GM12878 (cell line): Measurements from ENCODE around the gene DPY19L2. TPM values are rescaled to one million over a fixed set of nuclear protein-coding genes. Genes with fewer than 3 reads are reported as not detected.
"Not testable (repeated sequence)": the region's sequence is repeated elsewhere in the genome, so short reads cannot be mapped to it uniquely, and the experiment has no call there.

Source experiments
- ATAC-seq: fragments of 200-7000 bp; cut with Tn5 transposase; 3 replicates; pipeline ENCODE4 v1.9.1; 2020; ENCODE audit warnings: mild to moderate bottlenecking, moderate library complexity
- BruUV-seq: library from RNA; stranded (reverse); fragments of 400-500 nt; replicated peaks from 2 replicates; lab custom pipeline; 2021; lab: Mats Ljungman, UMichigan
- CTCF ChIA-PET: fragments of 300-600 bp; sonication (Branson Sonifier 250); formaldehyde crosslinking; extraction: SDS; loops from one replicate; lab custom pipeline; 2021; ENCODE audit warnings: inconsistent platforms; lab: Yijun Ruan, JAX
- POLR2A ChIA-PET: fragments of 350-600 bp; formaldehyde crosslinking; extraction: SDS; loops from one replicate; lab custom pipeline; 2021; ENCODE audit warnings: inconsistent platforms; lab: Charles Lee
- RAD21 ChIA-PET: fragments of 300-600 bp; sonication (Branson Sonifier 250); formaldehyde crosslinking; loops from one replicate; lab custom pipeline; 2023; ENCODE audit warnings: antibody characterized with exemption; ENCODE audit not compliant: unreplicated experiment; lab: Charles Lee
- SMC1A ChIA-PET: fragments of 300-600 bp; sonication (Branson Sonifier 250); formaldehyde crosslinking; loops from one replicate; lab custom pipeline; 2023; ENCODE audit not compliant: unreplicated experiment, uncharacterized antibody; lab: Charles Lee
- DNase-seq: peaks from one replicate; pipeline ENCODE4 v3.0.0-alpha.2; 2011; ENCODE audit warnings: low read depth, low spot score
- FAIRE-seq: peaks from 3 replicates; lab custom pipeline; 2011; peaks lifted over from hg19 to GRCh38; lab: Jason Lieb, UNC
- H2AFZ ChIP-seq: 2 replicates; pipeline ENCODE4 v1.6.0; 2011; ENCODE audit warnings: low read depth, low read length, control low read depth; ENCODE audit not compliant: control insufficient read depth
- H3K27ac ChIP-seq: 2 replicates; pipeline ENCODE4 v1.5.1; 2011; ENCODE audit warnings: control low read depth; ENCODE audit not compliant: control insufficient read depth, insufficient read depth
- H3K27me3 ChIP-seq, 2 experiments: replicated peaks in 1 of 2; 2 replicates each; pipeline versions ENCODE4 v1.6.0 to v1.6.1; 2011; ENCODE audit warnings: low read length in 1 of 2; ENCODE audit not compliant: control insufficient read depth in 2 of 2, insufficient read depth in 2 of 2
- H3K36me3 ChIP-seq, 2 experiments: 2 replicates each; pipeline ENCODE4 v1.5.1; 2011; ENCODE audit warnings: low read length in 1 of 2; ENCODE audit not compliant: control insufficient read depth in 2 of 2, insufficient read depth in 2 of 2
- H3K4me1 ChIP-seq: 2 replicates; pipeline ENCODE4 v1.6.1; 2011; ENCODE audit warnings: mild to moderate bottlenecking, low read length, moderate library complexity, mixed read lengths; ENCODE audit not compliant: control insufficient read depth, insufficient read depth
- H3K4me2 ChIP-seq: 2 replicates; pipeline ENCODE4 v1.6.0; 2011; ENCODE audit warnings: control low read depth; ENCODE audit not compliant: control insufficient read depth, insufficient read depth
- H3K4me3 ChIP-seq: fragments of 200-600 bp; sonication (generic); 2 replicates; pipeline ENCODE4 v1.5.1; 2016
- H3K79me2 ChIP-seq: 2 replicates; pipeline ENCODE4 v1.6.0; 2011; ENCODE audit warnings: low read length; ENCODE audit not compliant: control insufficient read depth, insufficient read depth
- H3K9ac ChIP-seq: 2 replicates; pipeline ENCODE4 v1.8.0; 2011; ENCODE audit warnings: low read length, control low read depth, mixed read lengths; ENCODE audit not compliant: control insufficient read depth, insufficient read depth
- H3K9me3 ChIP-seq: replicated peaks from 3 replicates; pipeline ENCODE4 v1.5.1; 2011; ENCODE audit warnings: mild to moderate bottlenecking, low read length; ENCODE audit not compliant: control insufficient read depth, insufficient read depth
- H4K20me1 ChIP-seq: 2 replicates; pipeline ENCODE4 v1.6.0; 2011; ENCODE audit not compliant: control insufficient read depth, insufficient read depth
- ETV6 ChIP-seq, 2 experiments: fragments of 450-650 bp in 1 of 2; IDR thresholded peaks in 1 of 2; conservative IDR thresholded peaks in 1 of 2; 2 replicates each; pipeline ENCODE4 v1.6.1; 2014; ENCODE audit warnings: antibody characterized with exemption in 1 of 2, borderline replicate concordance in 1 of 2, low read depth in 1 of 2, mild to moderate bottlenecking in 1 of 2, moderate library complexity in 1 of 2
- FOXK2 ChIP-seq: fragments of 450-650 bp; IDR thresholded peaks from 2 replicates; pipeline ENCODE4 v1.6.1; 2017; ENCODE audit warnings: mild to moderate bottlenecking, moderate library complexity
- HDGF ChIP-seq: fragments of 450-650 bp; IDR thresholded peaks from 2 replicates; pipeline ENCODE4 v1.6.1; 2016; ENCODE audit warnings: antibody characterized with exemption
- POLR2AphosphoS2 ChIP-seq: IDR thresholded peaks from 2 replicates; pipeline ENCODE4 v1.6.1; 2011; ENCODE audit warnings: low read depth, mild to moderate bottlenecking, low read length, improper control_type of control experiment, moderate library complexity
- POU2F2 ChIP-seq: IDR thresholded peaks from 3 replicates; pipeline ENCODE4 v1.6.1; 2011; ENCODE audit warnings: low read depth, mild to moderate bottlenecking, low read length, borderline replicate concordance
- SMAD1 ChIP-seq: fragments of 450-650 bp; IDR thresholded peaks from 2 replicates; pipeline ENCODE4 v1.6.1; 2018; ENCODE audit warnings: mild to moderate bottlenecking, low read depth; ENCODE audit not compliant: partially characterized antibody
- TCF3 ChIP-seq: IDR thresholded peaks from 2 replicates; pipeline ENCODE4 v1.6.1; 2012; ENCODE audit warnings: low read depth, mild to moderate bottlenecking, low read length, borderline replicate concordance; ENCODE audit not compliant: insufficient read depth
- ZNF217 ChIP-seq: fragments of 450-650 bp; IDR thresholded peaks from 2 replicates; pipeline ENCODE4 v1.6.1; 2017; ENCODE audit warnings: antibody characterized with exemption, mild to moderate bottlenecking
- WGBS: methylation state at CpG from one replicate; pipeline ENCODE4 v1.1.6; 2016; ENCODE audit warnings: low lambda C conversion rate; ENCODE audit not compliant: insufficient replicate concordance, insufficient coverage; ENCODE audit errors: missing lambda C conversion rate; 5-methylcytosine and 5-hydroxymethylcytosine counted together
- in situ Hi-C: fragments of 300-500 bp; cut with MboI; formaldehyde crosslinking; loops from 9 replicates; pipeline ENCODE4 v1.14.3; 2018; ENCODE audit warnings: mixed read lengths
- intact Hi-C: fragments of 100-400 bp; cut with micrococcal nuclease; formaldehyde crosslinking; loops from one replicate; pipeline ENCODE4 v1.14.2; 2022; ENCODE audit not compliant: unreplicated experiment
- polyA plus RNA-seq, 11 experiments: library from polyadenylated mRNA; depleted of rRNA in 4 of 11; unstranded in 6 of 11; stranded (reverse) in 5 of 11; fragments of >200 nt; fragmentation: Nextera tagmentation in 4 of 11; fragmentation: Illumina TruSeq in 1 of 11; extraction: Ambion mirVana in 4 of 11; extraction: Trizol in 1 of 11; gene quantifications; 1 replicate in 1 of 11; 2 replicates in 10 of 11; pipeline versions ENCODE4 v1.2.1 to v1.2.3, GENCODE V29; 2011 to 2016; ENCODE audit warnings: inconsistent platforms in 2 of 11, missing spikeins in 2 of 11, low read depth in 1 of 11
- total RNA-seq, 4 experiments: library from RNA; depleted of rRNA in 3 of 4; stranded (reverse); fragments of >200 nt in 3 of 4; fragmentation: Illumina TruSeq in 1 of 4; extraction: Trizol in 1 of 4; gene quantifications; 2 replicates each; pipeline versions ENCODE4 v1.2.1 to v1.2.3, GENCODE V29; 2013 to 2021
- TF ChIP-seq, protein P1 (sequence below): IDR thresholded peaks from 2 replicates; pipeline ENCODE4 v1.6.1; 2011; ENCODE audit warnings: borderline replicate concordance, low read depth, mild to moderate bottlenecking, moderate library complexity, low read length; ENCODE audit not compliant: insufficient read depth, poor library complexity, severe bottlenecking
- TF ChIP-seq, protein P2 (sequence below): fragments of 450-650 bp; IDR thresholded peaks from 2 replicates; pipeline ENCODE4 v1.6.1; 2018; ENCODE audit warnings: mild to moderate bottlenecking, low read depth, moderate library complexity; ENCODE audit not compliant: partially characterized antibody

DPY19L2 gene
- total and polyA plus RNA-seq, 10 of the 15 experiments (the other 5 are each of a cell fraction or from before 2014, with no cell fraction given) = 0.04 to 1.0 (median 0.18) TPM; not detected in 4

DNA sequence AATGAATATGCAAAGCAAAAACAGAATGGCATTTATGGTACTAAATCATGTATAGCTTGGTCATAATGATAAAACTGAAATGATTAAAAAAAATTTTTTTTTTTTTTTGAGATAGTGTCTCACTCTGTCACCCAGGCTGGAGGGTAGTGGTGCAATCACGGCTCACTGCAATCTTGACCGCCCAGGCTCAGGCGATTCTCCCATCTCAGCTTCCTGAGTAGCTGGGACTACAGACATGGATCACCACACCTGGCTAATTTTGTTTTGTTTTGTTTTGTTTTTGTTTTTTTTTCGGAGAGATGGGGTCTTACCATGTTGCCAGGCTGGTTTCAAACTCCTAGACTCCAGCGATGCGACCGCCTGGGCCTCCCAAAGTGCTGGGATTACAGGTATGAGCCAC is 138.7 kb downstream of the DPY19L2 start:
- SMC1A ChIA-PET, BruUV-seq, in situ Hi-C loops, H3K79me2 ChIP-seq, H3K36me3 ChIP-seq, ATAC-seq, H3K27ac ChIP-seq, DNase-seq, FAIRE-seq, intact Hi-C loops, H3K27me3 ChIP-seq, H3K4me1 ChIP-seq, H3K4me3 ChIP-seq, H3K9me3 ChIP-seq, CTCF ChIA-PET, H3K9ac ChIP-seq, H2AFZ ChIP-seq, POLR2A ChIA-PET, RAD21 ChIA-PET, H3K4me2 ChIP-seq, H4K20me1 ChIP-seq: not testable (repeated sequence)
- 64% methylated on average over 6 of the region's 7 CpGs for WGBS

DNA sequence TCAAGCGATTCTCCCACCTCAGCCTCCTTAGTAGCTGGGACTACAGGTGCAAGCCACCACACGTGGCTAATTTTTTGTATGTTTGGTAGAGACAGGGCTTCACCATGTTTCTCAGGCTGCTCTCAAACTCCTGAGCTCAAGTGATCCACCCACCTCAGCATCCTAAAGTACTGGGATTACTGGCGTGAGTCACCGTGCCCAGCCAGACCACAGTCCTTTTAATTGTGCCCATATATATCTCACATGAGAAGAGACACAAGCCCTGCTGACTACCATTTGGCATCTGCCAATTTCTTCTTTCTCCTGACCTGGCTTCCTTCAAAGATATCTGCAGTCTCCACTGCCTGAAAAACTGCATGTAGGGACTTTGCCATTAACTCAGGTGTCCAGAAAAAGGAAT is 142.5 kb downstream of the DPY19L2 start:
- FAIRE-seq = no peak

More for the DNA sequence above, 142.5 kb downstream of the DPY19L2 start:
- no peak overlapping the region for H3K27ac ChIP-seq
- BruUV-seq = no TSS peak
- no peaks in the 10 kb centered on the region for H3K79me2 ChIP-seq
- ChIA-PET SMC1A (no interaction called here), POLR2A (no interaction called here), CTCF (no interaction called here), RAD21 (no interaction called here)
- ATAC-seq (no peak), DNase-seq (no peak)
- intact Hi-C loops (no loop called here), in situ Hi-C loops (no loop called here)
- H3K9me3 ChIP-seq = no peaks in the 10 kb centered on the region
- WGBS = 46% methylated on average over 3 of the region's 4 CpGs
- no peaks in the 10 kb centered on the region for H3K27me3 ChIP-seq
- H2AFZ ChIP-seq = no peak overlapping the region
- no peak overlapping the region for H3K4me2 ChIP-seq
- no peak overlapping the region for H3K9ac ChIP-seq
- H4K20me1 ChIP-seq = no peaks in the 10 kb centered on the region
- TF ChIP-seq SMAD1 = no peak
- TF ChIP-seq, protein P1, sequence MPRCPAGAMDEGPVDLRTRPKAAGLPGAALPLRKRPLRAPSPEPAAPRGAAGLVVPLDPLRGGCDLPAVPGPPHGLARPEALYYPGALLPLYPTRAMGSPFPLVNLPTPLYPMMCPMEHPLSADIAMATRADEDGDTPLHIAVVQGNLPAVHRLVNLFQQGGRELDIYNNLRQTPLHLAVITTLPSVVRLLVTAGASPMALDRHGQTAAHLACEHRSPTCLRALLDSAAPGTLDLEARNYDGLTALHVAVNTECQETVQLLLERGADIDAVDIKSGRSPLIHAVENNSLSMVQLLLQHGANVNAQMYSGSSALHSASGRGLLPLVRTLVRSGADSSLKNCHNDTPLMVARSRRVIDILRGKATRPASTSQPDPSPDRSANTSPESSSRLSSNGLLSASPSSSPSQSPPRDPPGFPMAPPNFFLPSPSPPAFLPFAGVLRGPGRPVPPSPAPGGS = no peak
- TF ChIP-seq, protein P2, sequence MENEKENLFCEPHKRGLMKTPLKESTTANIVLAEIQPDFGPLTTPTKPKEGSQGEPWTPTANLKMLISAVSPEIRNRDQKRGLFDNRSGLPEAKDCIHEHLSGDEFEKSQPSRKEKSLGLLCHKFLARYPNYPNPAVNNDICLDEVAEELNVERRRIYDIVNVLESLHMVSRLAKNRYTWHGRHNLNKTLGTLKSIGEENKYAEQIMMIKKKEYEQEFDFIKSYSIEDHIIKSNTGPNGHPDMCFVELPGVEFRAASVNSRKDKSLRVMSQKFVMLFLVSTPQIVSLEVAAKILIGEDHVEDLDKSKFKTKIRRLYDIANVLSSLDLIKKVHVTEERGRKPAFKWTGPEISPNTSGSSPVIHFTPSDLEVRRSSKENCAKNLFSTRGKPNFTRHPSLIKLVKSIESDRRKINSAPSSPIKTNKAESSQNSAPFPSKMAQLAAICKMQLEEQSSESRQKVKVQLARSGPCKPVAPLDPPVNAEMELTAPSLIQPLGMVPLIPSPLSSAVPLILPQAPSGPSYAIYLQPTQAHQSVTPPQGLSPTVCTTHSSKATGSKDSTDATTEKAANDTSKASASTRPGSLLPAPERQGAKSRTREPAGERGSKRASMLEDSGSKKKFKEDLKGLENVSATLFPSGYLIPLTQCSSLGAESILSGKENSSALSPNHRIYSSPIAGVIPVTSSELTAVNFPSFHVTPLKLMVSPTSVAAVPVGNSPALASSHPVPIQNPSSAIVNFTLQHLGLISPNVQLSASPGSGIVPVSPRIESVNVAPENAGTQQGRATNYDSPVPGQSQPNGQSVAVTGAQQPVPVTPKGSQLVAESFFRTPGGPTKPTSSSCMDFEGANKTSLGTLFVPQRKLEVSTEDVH = no peak
- no peak for TF ChIP-seq ETV6 (conservative IDR thresholded peaks at IDR 0.05 in 1 of 2, IDR thresholded peaks at IDR 0.05 in 1 of 2; ENCODE audit: borderline replicate concordance in 1 of 2, low read depth in 1 of 2)
- TF ChIP-seq FOXK2 = no peak
- no peak for TF ChIP-seq TCF3
- TF ChIP-seq ZNF217 = no peak
- TF ChIP-seq POU2F2 = no peak
- no peak for TF ChIP-seq HDGF
- TF ChIP-seq POLR2AphosphoS2 = no peak
- H3K36me3 ChIP-seq = no peaks in the 10 kb centered on the region
- no peaks in the 10 kb centered on the region for H3K4me1 ChIP-seq
- H3K4me3 ChIP-seq = no peak overlapping the region
